NCI-H2107 treated with DMSO at 0.1 percent for 48 hours (cell line): ENCODE results near the gene VWF.

ENCODE experiments used
- DNase-seq: peaks from one replicate; lab custom pipeline; 2025; ENCODE audit not compliant: unreplicated experiment; lab: John Stamatoyannopoulos, UW

The VWF gene

DNA sequence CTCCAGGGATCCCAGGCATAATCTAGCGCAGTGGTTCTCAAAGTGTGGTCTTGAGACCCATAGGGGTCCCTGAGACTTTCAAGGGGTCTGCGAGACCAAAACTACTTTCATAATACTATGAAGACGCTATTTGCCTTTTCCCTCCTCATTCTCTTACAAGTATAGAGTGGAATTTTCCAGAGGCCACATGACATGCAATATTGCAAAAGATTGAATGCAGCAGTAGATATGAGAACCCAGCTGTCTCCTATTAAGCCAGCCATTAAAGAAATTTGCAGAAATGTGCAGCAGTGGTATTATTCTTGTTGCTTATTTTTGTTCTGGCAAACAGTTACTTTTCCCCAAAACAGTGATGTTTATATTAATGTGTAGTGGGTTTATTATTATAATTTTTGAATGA, 62.8 kb downstream of the VWF start:
- DNase-seq: no peak

DNA sequence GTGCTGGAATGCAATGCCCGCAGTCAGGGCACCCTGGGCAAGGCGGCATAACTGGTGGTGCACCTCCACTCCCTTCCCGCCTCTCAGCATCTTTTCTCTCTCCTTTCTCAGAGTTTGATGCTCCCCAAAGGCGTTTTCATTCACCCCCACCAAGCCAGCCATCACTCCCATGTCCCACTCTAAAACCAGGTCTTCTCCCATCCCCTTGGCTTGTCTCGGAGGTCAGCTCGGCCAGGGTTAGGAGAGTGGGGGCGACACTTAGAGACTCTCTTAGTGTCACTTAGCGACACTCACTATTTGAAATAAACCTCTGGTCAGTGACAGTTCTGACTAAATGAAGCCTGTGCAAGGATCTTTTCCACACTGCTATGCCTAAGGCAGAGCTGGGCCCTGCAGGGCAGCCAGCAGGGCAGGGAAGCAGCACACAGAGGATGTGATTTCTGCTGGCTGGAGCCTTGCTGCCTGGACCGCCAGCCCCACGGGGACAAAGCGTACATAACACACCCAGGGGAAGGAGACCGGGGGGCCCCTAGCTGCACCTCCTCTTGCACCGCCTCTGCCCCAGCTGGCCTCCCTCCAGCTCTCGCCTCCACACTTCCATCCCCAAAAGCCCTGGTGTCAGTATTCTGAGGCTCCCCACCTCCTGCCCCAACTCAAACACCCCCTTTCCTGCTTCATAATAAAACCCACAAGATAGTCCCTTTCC, 64.5 kb downstream of the VWF start:
- no peak for DNase-seq

DNA sequence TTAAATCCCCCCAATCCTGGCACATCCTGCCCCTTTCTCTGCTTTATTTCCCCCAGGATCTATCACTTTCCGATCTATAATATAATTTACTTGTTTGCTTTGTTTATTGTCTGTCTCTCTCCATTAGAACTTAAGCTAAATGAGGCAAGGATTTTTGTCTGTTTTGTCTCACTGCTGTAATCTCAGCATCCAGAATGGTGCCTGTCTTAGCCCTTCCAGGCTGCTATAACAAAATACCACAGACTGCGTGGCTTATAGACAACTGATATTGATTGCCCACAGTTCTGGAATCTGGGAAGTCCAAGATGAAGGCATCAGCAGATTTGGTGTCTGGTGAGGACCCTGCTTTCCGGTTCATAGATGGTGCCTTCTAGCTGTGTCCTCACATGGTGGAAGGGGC, 65.2 kb downstream of the VWF start:
- DNase-seq: no peak

DNA sequence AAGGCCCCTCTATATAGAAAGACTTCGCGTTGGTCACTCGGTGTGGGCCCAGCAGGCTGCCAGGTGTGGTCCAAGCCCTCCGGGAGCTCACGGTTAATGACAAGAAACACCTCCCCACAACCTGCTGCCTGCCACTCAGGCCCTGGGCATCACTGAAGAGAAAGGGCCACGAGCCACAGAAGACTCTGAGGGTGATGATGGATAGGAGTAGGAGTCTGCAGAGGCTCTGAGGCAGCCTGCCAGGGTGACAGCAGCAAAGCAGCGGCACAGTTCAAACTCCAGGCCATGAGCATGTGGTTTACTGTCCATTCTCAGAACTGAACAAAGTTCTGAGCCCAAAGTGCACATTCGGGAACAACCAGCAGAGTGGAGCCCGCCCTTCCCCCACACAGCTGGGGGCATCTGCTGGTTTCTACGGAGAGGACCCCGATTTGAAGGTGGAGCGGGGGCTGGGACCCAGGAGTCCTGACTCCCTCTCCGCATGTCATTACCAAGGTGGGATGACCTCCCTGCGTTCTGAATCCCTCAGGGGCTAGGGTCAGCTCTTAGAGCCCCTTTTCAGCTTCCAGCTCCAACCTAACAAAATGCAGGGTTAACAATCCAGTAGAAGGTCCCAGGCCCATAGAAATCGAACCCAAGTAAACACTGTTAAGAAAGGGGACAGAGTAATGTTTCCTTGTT, 65.8 kb downstream of the VWF start:
- no peak for DNase-seq

DNA sequence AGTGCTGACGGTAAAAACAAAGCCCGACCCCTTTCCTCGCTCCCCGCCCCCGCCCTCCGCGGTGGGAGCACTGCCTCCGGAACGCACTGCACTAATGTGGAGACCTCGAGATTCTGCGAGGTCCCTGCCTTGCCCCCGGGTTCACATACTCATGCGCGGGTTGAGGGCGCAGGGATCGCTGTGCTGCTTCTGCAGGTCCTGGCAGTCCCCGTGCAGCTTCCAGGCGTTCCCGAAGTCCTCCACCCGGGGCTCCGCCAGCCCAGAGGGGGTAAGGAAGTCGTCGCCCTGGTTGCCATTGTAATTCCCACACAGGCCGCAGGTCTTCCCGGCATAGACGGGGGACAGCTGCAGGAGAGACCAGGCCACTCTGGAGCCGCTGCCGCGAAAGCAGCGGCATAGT, 66.8 kb downstream of the VWF start:
- no peak for DNase-seq

DNA sequence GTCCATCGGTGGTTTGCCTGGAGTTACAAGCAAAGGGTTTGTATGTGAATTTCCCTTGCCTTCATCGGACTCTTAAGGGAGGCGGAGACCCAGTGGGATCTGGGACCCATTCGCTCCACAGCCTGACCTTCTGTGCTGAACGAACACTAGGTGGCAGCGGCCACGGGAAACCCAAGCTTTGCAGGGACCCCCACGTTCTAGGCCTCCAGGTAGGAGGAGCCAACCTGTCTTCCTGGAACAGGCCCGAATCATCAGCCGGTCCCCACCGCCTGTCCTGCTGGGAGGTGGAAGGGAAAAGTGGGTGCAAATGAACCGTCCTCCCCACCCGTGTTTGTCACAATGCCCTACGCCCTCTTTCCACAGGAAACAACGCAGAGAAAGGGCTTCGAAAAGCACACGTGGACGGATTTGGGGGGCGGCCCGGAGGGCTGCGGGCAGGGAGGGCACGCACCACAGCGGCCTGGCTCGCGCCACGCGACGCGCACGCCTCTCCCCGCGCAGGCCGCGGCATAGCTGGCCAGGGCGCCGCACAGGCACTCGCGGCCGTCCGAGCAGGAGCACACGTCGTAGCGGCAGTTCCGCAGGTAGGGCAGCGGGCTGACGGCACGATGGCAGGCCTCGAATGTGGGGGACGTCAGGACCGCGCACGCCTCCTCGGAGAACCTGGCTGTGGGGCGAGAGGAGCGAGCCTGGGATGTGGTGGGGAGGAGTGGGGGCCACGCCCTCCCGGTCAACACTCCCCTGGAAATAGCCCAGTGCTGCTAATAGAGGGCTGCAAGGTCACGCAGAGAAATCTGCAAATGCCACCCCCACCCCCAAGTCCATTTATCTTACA, 67.8 kb downstream of the VWF start:
- DNase-seq: no peak

DNA sequence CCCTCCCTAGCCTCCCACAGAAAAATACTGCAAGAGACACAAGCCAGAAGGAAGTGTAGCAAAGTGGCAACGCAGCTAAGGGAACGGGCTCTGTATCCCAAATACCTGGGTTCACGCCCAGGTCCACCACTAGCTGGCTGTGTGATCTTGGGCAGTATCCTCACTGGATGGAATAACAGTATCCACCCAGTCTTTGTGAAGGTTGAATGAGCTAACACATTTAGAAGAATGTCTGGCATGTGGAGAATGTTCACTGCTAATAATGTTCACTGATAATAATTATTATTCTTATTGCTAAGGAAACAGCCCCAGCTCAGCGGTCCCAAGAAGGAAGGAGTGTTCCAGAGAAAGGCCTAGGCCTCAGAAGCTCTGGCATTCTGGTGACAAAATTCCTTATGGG, 70.9 kb downstream of the VWF start:
- no peak for DNase-seq

DNA sequence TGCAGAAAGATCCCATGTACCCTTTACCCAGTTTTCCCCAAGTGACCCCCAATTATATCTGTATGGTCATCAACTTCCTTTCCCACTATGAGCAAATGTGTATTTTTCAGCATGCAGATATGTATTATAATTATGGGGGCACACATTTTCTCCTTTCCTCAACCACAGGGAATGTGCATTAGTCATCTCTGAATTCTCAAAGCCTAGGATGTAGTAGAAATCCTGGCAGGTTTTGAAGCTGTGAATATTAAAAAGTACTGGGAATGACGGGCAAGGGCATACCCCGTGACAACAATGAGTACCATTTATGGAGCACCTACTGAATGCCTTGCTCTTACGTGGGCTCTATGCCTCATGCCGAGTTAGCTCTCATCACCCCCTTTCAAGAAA, 71.5 kb downstream of the VWF start:
- no peak for DNase-seq

DNA sequence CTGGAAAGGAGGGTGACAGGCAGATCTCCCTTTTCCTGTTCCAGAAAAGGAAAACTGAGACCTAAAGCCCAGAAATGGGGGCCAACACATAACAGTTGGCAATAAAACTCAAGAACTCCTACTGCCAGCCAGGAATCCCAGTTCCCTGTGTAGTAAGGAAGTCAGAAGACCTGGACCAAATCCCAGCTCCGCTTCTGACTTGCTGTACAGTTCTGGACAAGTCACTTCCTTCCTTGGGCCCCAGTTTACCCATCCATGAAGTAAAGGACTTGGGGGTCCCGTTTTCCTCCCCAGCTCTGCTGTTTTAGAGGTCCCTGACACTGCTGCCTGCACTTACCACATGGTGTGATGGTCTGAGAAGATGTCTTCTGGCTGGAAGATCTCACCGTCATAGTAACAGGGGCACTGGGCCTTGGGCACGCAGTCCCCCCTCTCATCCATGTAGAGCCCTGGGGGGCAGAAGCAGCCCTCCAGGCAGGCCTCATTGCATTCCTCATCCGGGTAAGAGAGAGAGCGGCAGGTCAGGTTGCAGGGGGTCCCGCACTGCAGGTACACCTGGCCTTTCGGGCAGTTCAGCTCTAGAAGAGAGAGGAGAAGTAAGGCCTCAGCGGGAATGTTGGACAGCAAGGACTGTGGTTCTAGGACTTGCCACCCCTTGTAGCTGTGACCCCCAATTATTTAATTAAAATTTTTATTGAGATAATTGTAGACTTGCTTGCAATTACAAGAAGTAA, 72.1 kb downstream of the VWF start:
- no peak for DNase-seq

DNA sequence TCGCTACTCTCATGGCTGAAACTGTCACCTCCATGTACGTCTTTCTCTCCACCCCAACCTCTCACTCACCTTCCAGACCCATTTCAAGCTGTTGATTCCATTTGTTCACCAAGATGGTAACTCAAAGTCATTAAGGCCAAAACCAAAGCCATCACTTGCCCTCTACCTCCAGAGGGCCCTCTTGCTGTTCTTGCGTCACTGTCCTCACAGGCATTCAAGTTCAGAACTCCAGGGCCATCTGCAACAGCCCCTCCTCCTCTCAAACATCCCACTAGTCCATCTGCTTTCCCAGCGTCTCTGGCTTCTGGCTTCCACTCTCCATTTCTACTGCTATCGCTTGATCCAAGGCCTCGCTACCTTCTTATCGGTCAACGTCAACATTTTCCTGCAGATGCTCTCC, 74.5 kb downstream of the VWF start:
- DNase-seq: no peak

DNA sequence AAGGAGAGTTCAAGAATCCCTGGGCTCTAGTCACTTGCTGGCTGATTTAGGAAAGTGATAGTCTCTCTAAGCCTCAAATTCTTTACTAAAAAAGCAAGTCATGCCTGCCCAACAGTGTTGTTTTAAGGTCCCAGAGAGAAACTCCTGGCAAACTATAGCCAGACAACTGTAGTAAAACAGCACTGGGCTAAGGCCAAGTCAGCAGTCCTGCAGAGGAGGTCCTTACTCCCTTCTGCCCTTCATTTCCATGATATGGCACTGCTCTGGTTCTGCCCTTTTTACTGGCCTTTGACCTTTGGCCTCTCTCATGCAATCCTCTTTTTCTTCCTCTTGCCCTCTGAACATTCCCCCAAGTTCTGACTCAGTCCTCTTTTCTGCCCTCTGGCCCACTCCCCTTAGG, 74.9 kb downstream of the VWF start:
- no peak for DNase-seq

DNA sequence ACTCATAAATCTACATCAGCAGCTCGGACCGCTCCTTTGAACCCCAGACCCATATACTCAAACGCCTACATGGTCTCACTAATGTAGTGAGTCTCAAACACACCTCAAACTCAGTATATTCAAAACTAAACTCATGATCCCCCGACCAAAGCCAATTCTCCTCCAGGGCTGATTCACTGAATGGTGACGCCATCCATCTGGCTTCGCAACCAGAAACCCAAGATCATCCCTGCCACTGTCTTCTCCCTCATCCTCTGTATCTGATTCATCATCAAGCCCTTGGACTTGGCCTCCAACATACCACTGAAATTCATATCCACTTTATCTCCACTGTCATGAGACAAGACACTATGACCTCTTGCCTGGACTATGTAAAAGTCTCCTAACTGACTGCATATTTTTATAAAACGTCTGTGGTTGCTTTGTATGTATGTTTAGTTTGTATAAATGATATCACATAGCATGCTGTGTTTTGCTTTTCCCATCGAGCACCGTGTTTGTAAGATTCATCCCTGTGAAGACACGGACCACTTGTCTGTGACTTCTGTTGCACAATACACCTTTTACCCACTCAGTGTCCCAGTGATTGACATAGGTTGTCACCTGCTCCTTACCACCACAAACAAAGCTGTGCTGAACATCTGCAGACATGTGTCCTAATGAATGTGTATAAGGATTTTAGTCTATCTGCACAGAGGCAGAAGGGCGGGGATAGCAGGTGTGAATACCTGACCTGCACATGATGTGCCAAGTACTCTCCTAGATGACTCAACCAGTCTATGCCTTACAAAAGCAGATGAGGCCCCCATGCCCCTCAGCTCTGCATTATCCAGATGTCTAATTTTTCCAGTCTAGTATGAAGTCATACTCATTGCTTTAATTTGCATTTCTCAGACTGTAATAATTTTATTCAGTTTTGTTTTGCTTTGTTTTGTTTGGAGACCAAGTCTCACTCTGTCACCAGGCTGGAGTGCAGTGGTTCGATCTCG, 76.9 kb downstream of the VWF start:
- no peak for DNase-seq

DNA sequence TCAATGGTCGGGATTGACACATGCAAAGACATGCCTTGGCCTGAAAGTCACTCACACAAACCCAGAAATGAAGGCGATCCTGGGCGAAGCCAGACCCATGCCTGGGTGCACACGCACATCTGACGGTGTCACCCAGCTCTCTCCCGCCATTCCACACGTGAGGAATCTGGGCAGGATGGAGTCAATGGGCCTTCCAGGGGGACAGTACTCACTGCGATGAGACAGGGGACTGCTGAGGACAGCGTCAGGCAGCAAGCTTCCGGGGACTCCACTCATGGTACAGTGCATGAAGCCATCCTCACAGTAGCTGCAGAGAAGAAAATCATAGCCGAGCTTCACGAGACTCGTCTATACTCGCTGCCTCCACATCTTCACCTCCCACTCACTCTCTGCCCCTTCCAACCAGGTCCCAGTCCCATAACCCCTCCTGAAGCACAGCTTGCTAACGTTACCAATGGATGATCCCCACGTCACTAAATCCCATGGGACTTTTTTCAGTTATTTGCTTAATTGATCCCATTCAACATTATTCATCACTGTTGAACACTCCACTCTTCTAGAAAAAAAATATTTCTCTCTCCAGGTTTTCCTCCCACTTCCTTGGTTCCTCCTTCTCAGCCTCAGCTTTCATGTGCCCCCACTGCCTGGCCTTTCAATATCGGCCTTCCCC, 77.8 kb downstream of the VWF start:
- no peak for DNase-seq

DNA sequence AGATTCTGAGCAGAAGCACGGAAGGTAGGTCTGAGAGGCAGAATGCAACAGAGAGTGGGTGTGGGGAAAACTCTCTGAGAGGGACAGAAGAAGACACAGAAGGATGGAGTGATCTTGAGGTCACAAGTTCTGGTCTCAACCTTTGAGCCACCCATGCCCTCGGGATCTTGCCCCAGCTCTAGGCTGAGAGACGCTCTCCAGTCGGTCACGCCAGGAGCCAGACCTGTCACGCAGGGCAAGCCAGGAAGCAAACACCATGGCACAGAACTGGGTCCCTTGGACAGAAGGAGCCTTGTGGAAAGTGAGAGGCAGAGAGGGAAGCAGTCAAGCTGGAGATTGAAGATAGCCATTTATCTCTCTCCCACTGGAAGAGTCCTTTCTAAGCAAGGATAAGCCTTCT, 79.0 kb downstream of the VWF start:
- no peak for DNase-seq

DNA sequence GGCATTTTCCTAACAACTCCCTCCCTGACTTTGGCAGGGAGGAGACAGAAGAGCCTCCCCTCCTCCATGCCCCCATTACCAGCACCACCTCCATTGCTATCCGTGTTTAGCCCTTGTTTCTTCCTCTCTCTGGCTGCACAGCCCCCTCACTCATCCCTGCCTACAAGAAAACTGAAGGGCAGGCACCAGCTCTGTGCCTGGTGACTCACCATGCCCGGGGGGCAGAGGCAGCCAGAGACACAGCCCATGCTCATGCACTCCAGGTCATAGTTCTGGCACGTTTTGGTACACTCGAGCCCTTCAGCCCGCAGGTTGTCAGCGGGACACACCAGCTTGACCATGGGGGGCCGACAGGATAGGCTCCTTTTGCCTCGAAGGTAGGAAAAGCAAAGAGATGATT, 80.4 kb downstream of the VWF start:
- no peak for DNase-seq

DNA sequence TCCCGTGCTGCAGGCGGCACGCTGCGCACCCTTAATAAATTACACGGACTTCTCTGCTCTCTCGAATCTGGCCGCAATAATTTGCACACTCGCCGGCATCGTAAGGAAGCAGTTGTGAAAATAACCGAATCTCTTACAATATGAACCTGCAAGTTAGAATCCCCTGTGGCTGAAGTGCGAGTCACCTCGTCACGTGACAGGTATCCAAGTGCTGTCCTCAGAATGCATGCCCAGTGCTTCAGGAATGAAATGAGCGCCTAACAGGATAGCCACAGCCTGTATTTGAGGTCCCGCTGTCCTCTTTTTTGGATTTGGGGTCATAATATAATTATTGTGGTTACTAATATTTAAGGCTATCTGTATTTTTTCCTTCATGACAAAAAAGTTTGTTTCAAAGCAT, 82.0 kb downstream of the VWF start:
- no peak for DNase-seq

DNA sequence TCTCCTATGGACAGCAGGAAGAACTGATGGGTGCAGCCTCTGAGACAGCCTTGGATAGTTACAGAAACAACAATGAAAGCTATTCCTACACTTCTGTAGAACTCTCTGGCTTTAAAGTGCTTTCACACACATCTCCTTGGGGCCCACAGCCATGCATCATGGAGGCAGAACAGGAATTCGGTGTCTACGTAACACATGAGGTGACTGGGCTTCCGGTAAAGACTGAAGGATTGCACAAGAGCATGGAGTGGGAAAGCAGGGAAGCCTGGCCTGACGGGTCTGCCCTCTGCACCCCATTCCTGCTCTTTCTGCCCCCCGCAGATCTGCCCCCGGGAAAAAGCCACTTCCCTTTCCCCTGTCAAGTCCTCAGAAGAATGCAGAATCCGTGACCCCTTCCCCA, 82.6 kb downstream of the VWF start:
- no peak for DNase-seq

DNA sequence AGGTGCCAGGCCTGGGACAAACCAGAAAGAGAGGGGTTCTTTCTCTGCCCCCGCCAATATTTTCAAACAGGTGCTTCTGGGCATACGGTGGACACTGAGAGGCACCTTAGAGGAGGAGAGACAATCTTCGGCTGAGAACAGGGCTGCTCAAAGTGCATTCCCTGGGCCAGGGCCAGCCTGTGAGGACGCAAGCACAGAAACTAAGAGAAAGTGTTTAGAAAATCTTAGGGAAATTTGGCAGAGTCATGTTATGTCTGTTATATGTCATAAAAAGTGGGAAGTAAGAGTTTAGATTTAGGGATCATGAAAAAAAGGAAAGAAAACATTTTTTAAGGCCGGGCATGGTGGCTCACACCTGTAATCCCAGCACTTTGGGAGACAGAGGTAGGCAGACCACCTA, 83.7 kb downstream of the VWF start:
- no peak for DNase-seq

DNA sequence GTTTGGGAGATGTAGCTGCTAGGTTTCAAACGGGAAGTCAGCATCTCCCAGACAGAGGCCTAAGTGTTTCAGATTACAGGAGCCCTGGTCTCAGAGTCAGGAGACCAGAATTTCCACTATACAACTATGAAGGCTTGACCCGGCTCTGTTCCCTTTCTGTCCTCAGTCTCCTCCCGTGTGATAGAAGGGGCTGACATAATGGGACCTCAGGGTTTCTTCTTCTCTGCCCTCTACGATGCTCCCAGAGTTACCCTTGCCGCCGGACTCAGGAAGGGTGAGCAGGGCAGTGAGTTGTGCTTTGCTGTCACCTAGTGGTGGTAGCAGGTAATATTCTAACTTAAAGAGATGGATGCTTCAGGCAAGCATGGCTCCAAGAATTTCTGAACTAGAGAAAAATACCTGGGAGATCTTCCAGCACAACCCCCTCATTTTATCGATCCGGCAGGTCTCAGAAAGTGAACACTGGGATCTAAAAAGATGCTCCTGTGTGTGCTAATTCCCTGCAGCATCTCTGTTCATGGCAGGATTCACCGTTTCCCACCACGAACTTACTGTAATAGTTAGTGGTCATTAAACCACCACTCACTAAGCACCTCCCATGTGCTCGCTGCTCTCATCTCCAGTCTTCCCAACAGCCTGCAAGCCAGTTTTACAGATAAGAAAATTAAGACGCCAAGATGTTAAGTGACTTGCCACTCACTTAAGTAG, 84.4 kb downstream of the VWF start:
- peak; percentile 71 for DNase-seq
